CD4-positive, CD25-positive, alpha-beta regulatory T cell (primary cell): Measurements from ENCODE around the gene SLC6A4. TPM values are rescaled to one million over a fixed set of nuclear protein-coding genes. Genes with fewer than 3 reads are reported as not detected.

Experiments used
- ATAC-seq, 2 donors: fragments of 150-1000 bp; cut with Tn5 transposase; one replicate each; pipeline ENCODE4 v1.10.0; 2021; ENCODE audit warnings: low read depth in 2 of 2, moderate number of reproducible peaks in 2 of 2, moderate library complexity in 1 of 2
- DNase-seq, 3 donors: peaks; one replicate each; pipeline versions ENCODE4 v3.0.0 to v3.0.0-alpha.2; 2012 to 2022; ENCODE audit warnings: mixed read lengths in 1 of 3
- H3K27ac ChIP-seq: one replicate; pipeline ENCODE4 v1.7.0; 2013; ENCODE audit warnings: mild to moderate bottlenecking, low read length; ENCODE audit not compliant: insufficient read depth, poor library complexity, severe bottlenecking
- H3K27me3 ChIP-seq: one replicate; pipeline ENCODE4 v1.7.0; 2013; ENCODE audit warnings: low read length; ENCODE audit not compliant: control insufficient read depth, insufficient read depth
- H3K36me3 ChIP-seq: one replicate; pipeline ENCODE4 v1.7.0; 2013; ENCODE audit warnings: mild to moderate bottlenecking, low read length, moderate library complexity; ENCODE audit not compliant: control insufficient read depth, insufficient read depth
- H3K4me1 ChIP-seq: 2 replicates; pipeline ENCODE4 v1.7.0; 2013; ENCODE audit warnings: mild to moderate bottlenecking, low read length; ENCODE audit not compliant: insufficient read depth, control insufficient read depth, poor library complexity, severe bottlenecking
- H3K4me3 ChIP-seq: one replicate; pipeline ENCODE4 v1.7.0; 2013; ENCODE audit warnings: low read depth, mild to moderate bottlenecking, low read length, moderate library complexity
- H3K9me3 ChIP-seq, 2 experiments: 1 replicate in 1 of 2; 2 replicates in 1 of 2; pipeline ENCODE4 v1.7.0; 2013; ENCODE audit warnings: low read length in 2 of 2, mild to moderate bottlenecking in 1 of 2, moderate library complexity in 1 of 2; ENCODE audit not compliant: control insufficient read depth in 2 of 2
- H3K27ac Mint-ChIP-seq, 3 donors: one replicate each; pipeline ENCODE4 v1.8.0; 2020 to 2022; ENCODE audit warnings: mild to moderate bottlenecking in 3 of 3, mixed read lengths in 3 of 3, moderate library complexity in 2 of 3
- H3K27me3 Mint-ChIP-seq: one replicate; pipeline ENCODE4 v1.8.0; 2022; ENCODE audit warnings: mild to moderate bottlenecking, mixed read lengths
- H3K36me3 Mint-ChIP-seq: one replicate; pipeline ENCODE4 v1.8.0; 2020; ENCODE audit warnings: mixed read lengths
- H3K4me1 Mint-ChIP-seq, 4 donors: one replicate each; pipeline ENCODE4 v1.8.0; 2020 to 2022; ENCODE audit warnings: mixed read lengths in 4 of 4, mild to moderate bottlenecking in 1 of 4
- H3K4me3 Mint-ChIP-seq, 4 donors: one replicate each; pipeline ENCODE4 v1.8.0; 2020 to 2022; ENCODE audit warnings: mild to moderate bottlenecking in 4 of 4, mixed read lengths in 4 of 4, moderate library complexity in 3 of 4
- H3K9me3 Mint-ChIP-seq, 7 donors: one replicate each; pipeline ENCODE4 v1.8.0; 2020 to 2022; ENCODE audit warnings: mixed read lengths in 7 of 7, mild to moderate bottlenecking in 3 of 7, moderate library complexity in 2 of 7
- polyA plus RNA-seq, 4 donors: library from polyadenylated mRNA; unstranded; fragments of 300-500 nt; fragmentation: Illumina TruSeq; gene quantifications; one replicate each; pipeline ENCODE4 v1.2.3, GENCODE V29; 2021
- total RNA-seq: library from RNA; stranded (reverse); gene quantifications from one replicate; pipeline ENCODE4 v1.2.3, GENCODE V29; 2022

The SLC6A4 gene
- total and polyA plus RNA-seq, 5 donors from 2014 or later: 0.24 to 0.25 TPM; not detected in 3

DNA sequence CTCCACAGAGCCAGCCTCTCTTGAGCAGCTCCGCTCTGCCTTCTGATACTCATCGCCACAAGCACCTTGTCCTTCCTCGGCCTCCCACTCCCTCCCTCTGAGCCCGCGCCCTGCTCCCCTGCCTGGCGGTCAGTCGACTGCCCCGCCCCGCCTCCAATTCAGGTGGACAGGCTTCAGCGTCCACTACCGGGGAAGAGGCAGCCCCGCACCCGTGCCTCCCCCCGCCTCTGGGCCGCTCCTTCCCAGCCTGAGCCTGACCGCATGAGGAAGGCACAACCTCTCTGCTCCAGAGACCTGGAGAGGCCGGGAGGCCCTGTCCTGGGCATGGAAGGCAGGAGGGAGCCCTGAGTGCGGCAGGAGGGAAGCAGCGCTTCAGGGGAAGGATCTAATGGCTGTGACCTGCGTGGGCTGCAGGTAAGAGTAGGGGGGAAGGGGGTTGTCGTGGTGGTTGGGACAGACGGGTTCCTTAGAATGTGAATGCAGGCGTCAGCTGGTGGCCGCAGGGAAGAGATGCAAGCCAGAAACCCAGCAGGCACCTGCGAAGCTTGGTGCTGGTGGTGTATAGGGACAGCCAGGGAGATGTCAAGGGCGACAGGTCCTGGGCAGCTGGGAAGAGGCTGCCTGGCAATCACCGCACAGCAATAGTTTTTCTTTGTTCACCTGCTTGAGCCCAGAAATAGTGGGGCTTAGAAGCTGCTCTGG, 3.0 kb upstream of the SLC6A4 start:
- Mint-ChIP-seq H3K27ac (no peak overlapping the region), H3K27me3 (peaks cover 50% of the 10 kb centered on the region)

DNA sequence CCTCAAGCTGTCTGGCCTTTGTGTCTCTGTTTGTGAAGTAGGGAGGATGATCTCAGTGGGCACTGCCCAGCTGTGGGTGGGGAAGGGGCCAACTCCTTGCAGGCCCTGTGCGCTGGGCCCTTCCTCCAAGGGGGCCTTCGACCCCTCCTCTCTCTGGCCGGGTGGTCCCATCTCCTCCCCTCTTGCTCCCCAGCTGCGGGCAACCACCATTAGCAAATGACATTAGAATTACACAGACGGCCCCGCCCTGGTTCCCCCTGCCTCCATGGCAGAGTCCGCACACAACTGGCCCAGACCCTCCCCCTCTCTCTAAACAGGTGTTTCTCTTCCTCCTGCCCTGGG, 2.5 kb upstream of the SLC6A4 start:
- Histone ChIP-seq H3K4me1 (peaks cover 19% of the 10 kb centered on the region), H3K27ac (no peak overlapping the region), H3K4me3 (no peak overlapping the region), H3K36me3 (no peaks in the 10 kb centered on the region), H3K9me3 (no peaks in the 10 kb centered on the region), H3K27me3 (peaks cover 22% of the 10 kb centered on the region)
- H3K27ac Mint-ChIP-seq: no peak overlapping the region
- no peak for DNase-seq
- peak overlapping the region in 2 of 4 donors; percentile 39 to 55 for H3K4me3 Mint-ChIP-seq
- no peaks in the 10 kb centered on the region for H3K36me3 Mint-ChIP-seq
- peaks cover 51% of the 10 kb centered on the region for H3K27me3 Mint-ChIP-seq
- peaks cover 6 to 32% (median 15%) of the 10 kb centered on the region in 4 donors for H3K4me1 Mint-ChIP-seq
- ATAC-seq: no peak
- peaks cover 0 to 4% (median 0%) of the 10 kb centered on the region in 7 donors for H3K9me3 Mint-ChIP-seq

More for the DNA sequence above, 3.0 kb upstream of the SLC6A4 start:
- Histone ChIP-seq H3K27ac (no peak overlapping the region), H3K36me3 (no peaks in the 10 kb centered on the region), H3K9me3 (no peaks in the 10 kb centered on the region), H3K27me3 (peaks cover 19% of the 10 kb centered on the region), H3K4me1 (peaks cover 19% of the 10 kb centered on the region), H3K4me3 (no peak overlapping the region)
- Mint-ChIP-seq H3K36me3 (no peaks in the 10 kb centered on the region), H3K4me1 (peaks cover 6 to 32% (median 15%) of the 10 kb centered on the region in 4 donors), H3K4me3 (peak overlapping the region in 2 of 4 donors; percentile 39 to 55), H3K9me3 (peaks cover 0 to 4% (median 0%) of the 10 kb centered on the region in 7 donors)
- DNase-seq (no peak), ATAC-seq (no peak)

DNA sequence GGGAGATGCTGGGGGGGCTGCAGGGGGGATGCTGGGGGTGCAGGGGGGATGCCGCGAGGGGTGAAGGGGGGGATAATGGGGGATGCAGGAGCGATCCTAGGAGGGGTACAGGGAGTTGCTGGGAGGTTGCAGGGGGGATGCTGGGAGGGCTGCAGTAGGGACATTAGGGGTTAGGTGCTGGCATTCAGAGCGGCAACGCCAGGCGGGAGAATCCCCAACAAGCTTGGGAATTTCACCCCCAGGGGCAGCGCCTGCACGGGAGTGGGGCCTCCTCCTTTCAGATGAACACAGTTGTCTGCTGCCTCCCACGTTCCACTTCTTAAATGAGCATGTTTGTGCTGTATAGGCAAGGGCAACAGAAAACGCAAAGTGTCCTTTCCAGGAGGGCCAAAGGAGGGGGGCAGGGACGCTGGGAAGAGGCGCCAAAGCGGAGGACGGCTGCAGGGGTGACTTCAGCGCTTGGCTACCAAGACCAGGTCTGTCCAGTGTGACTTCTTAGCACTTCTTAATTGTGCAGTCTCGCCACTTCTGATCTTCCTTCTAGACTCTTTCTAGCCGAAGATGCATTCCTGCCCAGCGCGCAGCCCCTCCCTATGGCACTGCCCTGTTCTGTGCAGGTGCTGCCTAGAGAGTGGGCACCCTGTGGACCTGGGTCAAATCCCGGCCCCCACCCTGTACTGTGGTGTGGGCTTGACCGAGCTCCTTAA, 2.0 kb upstream of the SLC6A4 start:
- H3K4me3 ChIP-seq: no peak overlapping the region
- Mint-ChIP-seq H3K27me3 (peaks cover 57% of the 10 kb centered on the region), H3K4me3 (no peak overlapping the region), H3K27ac (no peak overlapping the region), H3K4me1 (peaks cover 6 to 32% (median 15%) of the 10 kb centered on the region in 4 donors), H3K9me3 (peaks cover 0 to 4% (median 0%) of the 10 kb centered on the region in 7 donors), H3K36me3 (no peaks in the 10 kb centered on the region)
- H3K4me1 ChIP-seq: peaks cover 19% of the 10 kb centered on the region
- H3K36me3 ChIP-seq: no peaks in the 10 kb centered on the region
- no peak overlapping the region for H3K27ac ChIP-seq
- DNase-seq (no peak), ATAC-seq (no peak)
- H3K9me3 ChIP-seq: no peaks in the 10 kb centered on the region
- H3K27me3 ChIP-seq: peaks cover 24% of the 10 kb centered on the region

DNA sequence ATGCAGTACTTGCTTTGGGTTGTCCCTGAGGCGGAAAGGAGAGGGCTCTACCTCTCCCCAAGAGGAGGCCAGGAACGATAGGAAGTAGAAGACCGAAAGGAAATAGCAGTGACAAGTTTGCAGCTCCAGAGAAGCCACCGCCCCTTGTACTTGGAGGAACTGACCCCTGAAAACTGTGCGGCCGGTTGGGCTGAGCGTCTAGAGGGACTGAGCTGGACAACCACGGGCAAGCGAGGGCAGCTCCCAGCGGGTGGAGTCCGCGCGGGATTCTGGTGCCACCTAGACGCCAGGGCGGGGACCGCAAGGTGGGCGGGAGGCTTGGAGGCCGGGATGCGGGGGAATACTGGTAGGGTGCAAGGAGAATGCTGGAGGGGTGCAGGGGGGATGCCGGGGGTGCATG, 1.3 kb upstream of the SLC6A4 start:
- H3K9me3 ChIP-seq: no peaks in the 10 kb centered on the region
- peaks cover 19% of the 10 kb centered on the region for H3K4me1 ChIP-seq
- ATAC-seq (no peak), DNase-seq (peak in 1 of 3 donors; percentile 5)
- peaks cover 0 to 4% (median 0%) of the 10 kb centered on the region in 7 donors for H3K9me3 Mint-ChIP-seq
- no peaks in the 10 kb centered on the region for H3K36me3 ChIP-seq
- no peak overlapping the region for H3K4me3 ChIP-seq
- peaks cover 57% of the 10 kb centered on the region for H3K27me3 Mint-ChIP-seq
- peak overlapping the region in 1 of 3 donors; percentile 43 for H3K27ac Mint-ChIP-seq
- peak overlapping the region in 1 of 4 donors; percentile 72 for H3K4me3 Mint-ChIP-seq
- peaks cover 6 to 32% (median 15%) of the 10 kb centered on the region in 4 donors for H3K4me1 Mint-ChIP-seq
- no peaks in the 10 kb centered on the region for H3K36me3 Mint-ChIP-seq
- peaks cover 29% of the 10 kb centered on the region for H3K27me3 ChIP-seq
- H3K27ac ChIP-seq: no peak overlapping the region

DNA sequence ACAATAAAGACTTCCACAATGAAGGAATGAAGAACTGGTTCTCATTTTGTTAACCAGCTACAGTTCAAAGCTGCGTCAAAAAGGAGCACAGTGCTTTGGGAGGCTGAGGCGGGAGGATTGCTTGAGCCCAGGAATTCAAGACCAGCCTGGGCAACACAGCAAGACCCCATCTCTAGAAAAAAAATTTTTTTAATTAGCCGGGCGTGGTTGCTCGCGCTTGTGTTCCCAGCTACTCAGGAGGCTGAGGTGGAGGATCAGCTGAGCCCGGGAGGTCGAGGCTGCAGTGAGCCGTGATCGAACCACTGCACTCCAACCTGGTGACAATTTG, 764 bp upstream of the SLC6A4 start:
- H3K4me3 Mint-ChIP-seq: peak overlapping the region in 3 of 4 donors; percentile 65 to 78 (median 69)
- no peaks in the 10 kb centered on the region for H3K9me3 ChIP-seq
- no peak overlapping the region for H3K27ac Mint-ChIP-seq
- H3K4me1 Mint-ChIP-seq: peaks cover 6 to 32% (median 15%) of the 10 kb centered on the region in 4 donors
- H3K27me3 ChIP-seq: peaks cover 29% of the 10 kb centered on the region
- H3K4me1 ChIP-seq: peaks cover 19% of the 10 kb centered on the region
- H3K36me3 ChIP-seq: no peaks in the 10 kb centered on the region
- no peak for ATAC-seq
- H3K9me3 Mint-ChIP-seq: peaks cover 0 to 4% (median 0%) of the 10 kb centered on the region in 7 donors
- no peak for DNase-seq
- no peak overlapping the region for H3K4me3 ChIP-seq
- no peaks in the 10 kb centered on the region for H3K36me3 Mint-ChIP-seq
- peaks cover 57% of the 10 kb centered on the region for H3K27me3 Mint-ChIP-seq
- H3K27ac ChIP-seq: no peak overlapping the region

DNA sequence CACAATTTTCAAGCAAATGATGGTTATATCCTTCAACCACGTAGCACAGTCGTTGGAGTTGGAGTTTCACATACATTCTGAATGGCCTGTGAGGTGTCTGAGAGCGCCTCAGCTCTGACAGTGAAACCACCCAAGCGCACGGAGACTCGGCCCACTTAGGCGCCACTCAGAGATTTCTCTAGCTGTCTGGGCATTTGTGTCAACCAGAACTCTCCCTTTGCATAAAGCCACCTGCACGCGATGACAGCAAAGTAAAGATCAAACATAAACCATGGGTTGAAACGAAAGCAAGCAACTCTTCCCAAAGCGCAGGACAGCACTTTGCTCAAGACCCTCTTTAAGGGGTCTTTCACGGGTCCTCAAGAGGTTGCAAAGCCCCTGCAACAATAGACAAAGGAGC, 533 bp downstream of the SLC6A4 start:
- DNase-seq (peak in 1 of 3 donors; percentile 10), ATAC-seq (no peak)
- Mint-ChIP-seq H3K36me3 (no peaks in the 10 kb centered on the region), H3K27ac (no peak overlapping the region), H3K27me3 (peaks cover 61% of the 10 kb centered on the region), H3K4me3 (peak overlapping the region in 2 of 4 donors; percentile 64 to 69), H3K9me3 (peaks cover 0 to 4% (median 0%) of the 10 kb centered on the region in 7 donors), H3K4me1 (peaks cover 6 to 32% (median 15%) of the 10 kb centered on the region in 4 donors)
- Histone ChIP-seq H3K27ac (no peak overlapping the region), H3K9me3 (no peaks in the 10 kb centered on the region), H3K4me1 (peaks cover 19% of the 10 kb centered on the region), H3K27me3 (peaks cover 29% of the 10 kb centered on the region), H3K36me3 (no peaks in the 10 kb centered on the region), H3K4me3 (no peak overlapping the region)

DNA sequence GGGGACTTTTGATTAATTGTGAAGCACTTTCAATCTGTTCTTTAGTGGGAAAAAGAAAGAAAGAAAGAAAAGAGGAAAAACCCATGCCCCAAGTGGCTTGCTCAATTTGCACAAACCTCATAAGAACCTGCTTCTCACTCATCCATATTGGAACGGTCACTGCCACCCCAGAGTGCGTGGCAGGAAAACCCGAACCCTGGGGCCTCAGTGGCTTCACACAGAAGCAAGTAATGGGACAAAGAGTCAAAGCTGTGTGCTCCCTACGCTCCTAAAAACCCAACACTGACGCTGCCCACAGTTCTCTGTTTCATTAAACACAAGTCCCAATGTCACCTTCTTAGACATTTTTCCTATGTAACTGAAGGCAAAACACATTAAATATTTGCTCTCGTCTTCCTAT, 1.2 kb downstream of the SLC6A4 start:
- ATAC-seq (no peak), DNase-seq (no peak)
- Histone ChIP-seq H3K36me3 (no peaks in the 10 kb centered on the region), H3K9me3 (no peaks in the 10 kb centered on the region), H3K4me1 (peaks cover 19% of the 10 kb centered on the region), H3K4me3 (no peak overlapping the region), H3K27ac (no peak overlapping the region), H3K27me3 (peaks cover 29% of the 10 kb centered on the region)
- Mint-ChIP-seq H3K27me3 (peaks cover 54% of the 10 kb centered on the region), H3K27ac (no peak overlapping the region), H3K4me1 (peaks cover 6 to 32% (median 11%) of the 10 kb centered on the region in 4 donors), H3K4me3 (no peak overlapping the region), H3K36me3 (no peaks in the 10 kb centered on the region), H3K9me3 (peaks cover 0 to 4% (median 0%) of the 10 kb centered on the region in 7 donors)
